HG03060 (cell line): Measurements from ENCODE around the gene KHK.
"Not testable (repeated sequence)": the region's sequence is repeated elsewhere in the genome, so short reads cannot be mapped to it uniquely, and the experiment has no call there.

Experiments used
- ATAC-seq: cut with Tn5 transposase; IDR thresholded peaks from one replicate; pipeline ENCODE4 v1.9.1; 2021; ENCODE audit warnings: low read depth, moderate number of reproducible peaks; ENCODE audit not compliant: unreplicated experiment

KHK gene

DNA sequence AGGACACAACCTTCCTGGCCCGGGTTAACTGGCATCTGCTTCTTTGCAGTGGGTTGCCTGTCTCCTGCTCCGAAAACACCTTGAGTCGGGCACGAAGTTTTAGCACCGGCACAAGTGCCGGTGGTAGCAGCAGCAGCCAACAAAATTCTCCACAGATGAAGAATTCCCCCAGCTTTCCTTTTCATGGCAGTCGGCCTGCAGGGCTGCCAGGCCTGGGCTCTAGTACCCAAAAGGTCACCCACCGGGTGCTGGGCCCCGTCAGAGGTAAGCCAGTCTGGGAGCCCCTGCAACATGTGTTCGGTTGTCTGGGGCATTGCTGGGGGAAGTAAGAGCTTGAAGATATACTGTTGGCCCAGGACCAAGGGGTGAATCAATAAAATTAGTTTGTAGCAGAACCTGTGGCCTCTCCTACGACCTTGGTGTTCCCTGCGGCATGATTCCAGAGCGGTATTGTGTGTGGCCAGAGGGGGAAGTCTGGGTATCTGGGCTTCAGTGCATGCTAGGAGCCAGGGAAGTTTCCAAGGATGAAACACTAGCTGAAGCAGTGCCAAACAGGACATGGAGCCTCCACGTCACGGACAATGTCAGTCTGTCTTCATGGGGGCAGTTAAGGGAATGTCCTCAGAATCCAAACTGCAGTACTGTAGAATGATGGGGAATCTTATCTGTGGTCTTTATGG is 27.3 kb upstream of the KHK start:
- no peak for ATAC-seq

GRCh38 chr2:27060323-27060722 is 26.2 kb upstream of the KHK start:
- ATAC-seq = no peak

GRCh38 chr2:27065128-27065527 is 21.4 kb upstream of the KHK start:
- no peak for ATAC-seq

- ATAC-seq = no peak
These were observed 19.2 kb upstream of the KHK start for GRCh38 chr2:27067385-27067784.

DNA sequence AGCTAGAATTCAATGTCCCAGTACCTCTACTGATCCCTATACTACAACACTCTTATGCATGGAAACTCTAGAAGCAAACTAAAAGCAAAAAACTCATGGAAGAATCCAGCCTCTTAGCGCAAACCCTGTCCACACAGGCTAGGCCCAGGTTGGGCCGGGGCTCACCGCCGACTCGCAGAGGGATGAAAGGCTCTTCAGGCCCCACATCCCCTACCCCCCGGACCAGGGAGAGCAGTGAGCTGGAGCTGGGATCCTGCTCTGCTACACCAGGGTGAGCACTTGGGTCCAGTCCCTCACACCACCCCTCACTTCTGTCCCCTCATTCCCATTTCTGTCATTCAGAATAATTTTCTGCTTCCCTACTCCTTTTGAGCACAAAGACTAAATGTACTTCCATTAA is 17.1 kb upstream of the KHK start:
- ATAC-seq = no peak

DNA sequence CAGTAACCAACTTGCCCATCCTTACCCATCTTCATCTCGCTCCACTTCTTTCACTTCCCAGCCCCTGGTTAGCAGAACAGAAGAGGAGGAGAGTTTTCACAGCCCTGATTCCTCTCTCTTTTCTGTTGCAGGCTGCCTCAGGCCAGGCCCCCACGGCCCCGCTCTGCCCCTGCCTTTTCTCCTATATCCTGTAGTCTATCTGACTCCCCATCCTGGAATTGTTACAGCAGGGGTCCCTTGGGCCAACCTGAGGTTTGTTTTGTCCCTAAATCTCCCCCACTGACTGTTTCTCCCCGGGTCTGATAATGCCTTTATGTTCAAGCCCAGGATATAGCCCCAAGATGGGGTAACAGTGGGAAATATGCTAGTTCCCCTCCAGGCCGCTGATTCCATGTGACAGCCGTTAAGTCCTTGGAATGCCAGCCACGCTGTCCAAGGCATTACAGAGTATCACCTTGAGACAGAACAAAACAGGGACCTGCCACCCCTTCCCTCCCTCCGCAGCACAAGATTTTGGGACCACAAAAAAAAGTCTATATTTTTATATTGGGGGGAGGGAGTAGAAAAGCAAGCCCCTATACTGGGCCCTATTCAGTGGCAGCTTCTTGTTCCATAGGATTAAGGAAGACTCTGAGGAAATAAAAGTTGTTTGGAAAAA is 16.5 kb upstream of the KHK start:
- ATAC-seq = no peak

- peak; percentile 11 for ATAC-seq
These were observed 15.8 kb upstream of the KHK start for GRCh38 chr2:27070653-27071276.

- peak; percentile 51 for ATAC-seq
These were observed 15.1 kb upstream of the KHK start, which contains the start of gene OST4 for GRCh38 chr2:27071277-27071989. TSS of gene OST4 (minus strand) at chr2:27071654.

DNA sequence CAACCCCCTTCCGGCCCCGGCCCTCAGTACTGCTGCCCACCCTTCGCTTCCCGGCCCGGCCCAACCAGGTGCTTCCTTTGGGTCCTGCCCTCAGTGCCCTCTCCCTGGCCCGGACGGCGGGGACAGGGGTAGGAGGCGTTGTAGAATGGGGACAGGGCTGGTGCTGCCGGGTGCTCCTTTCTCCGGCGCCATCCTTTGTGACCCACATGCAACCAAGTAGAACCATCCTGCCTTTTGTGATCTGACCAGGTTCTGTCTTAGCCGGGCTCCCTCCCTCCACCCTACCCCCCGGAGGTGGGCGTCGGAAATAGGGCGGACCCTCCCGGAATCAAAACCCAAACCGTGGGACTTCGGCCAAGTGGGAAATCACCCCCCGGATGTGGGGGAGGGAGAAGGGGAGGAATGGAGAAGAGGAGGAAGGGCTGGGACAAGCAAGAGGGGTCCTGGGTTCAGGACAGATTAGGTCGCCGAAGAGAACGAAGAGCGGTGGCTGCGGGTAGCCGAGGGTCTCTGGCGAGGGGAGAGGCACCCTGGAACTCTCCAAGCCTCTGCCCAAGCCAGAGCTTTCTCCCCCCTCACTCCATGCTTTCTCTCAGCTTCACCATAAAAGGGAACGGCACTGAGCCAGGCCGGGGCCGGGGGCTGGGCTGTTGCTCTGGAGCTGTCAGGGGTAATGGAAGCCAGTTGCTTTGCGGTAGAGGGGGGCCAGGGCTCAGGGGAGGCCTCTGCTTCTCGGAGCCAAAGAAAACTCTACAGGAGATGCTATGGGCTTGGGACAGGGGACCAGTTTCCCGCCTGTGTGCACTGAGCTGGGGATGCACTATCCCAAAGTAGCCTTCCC is 14.4 kb upstream of the KHK start:
- peak; percentile 8 for ATAC-seq

DNA sequence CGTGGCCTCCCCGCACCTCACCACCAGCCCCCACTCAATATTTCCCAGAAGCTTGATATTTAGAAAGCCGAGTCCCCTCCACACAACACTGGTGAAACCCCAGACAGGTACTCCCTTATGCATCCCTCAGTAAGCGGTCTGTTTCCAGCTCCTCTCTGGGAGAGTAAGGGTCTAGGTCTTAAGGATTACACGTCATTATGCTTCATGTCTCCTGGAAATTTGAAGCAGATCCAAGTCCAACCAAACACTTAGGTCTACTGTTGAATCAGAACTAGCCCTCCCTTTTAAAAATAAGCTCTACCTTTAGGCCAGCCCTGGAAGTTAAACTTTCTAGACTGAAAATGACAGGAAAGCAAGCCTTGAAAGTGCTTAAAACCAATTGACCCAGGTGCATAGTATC is 13.7 kb upstream of the KHK start:
- no peak for ATAC-seq

DNA sequence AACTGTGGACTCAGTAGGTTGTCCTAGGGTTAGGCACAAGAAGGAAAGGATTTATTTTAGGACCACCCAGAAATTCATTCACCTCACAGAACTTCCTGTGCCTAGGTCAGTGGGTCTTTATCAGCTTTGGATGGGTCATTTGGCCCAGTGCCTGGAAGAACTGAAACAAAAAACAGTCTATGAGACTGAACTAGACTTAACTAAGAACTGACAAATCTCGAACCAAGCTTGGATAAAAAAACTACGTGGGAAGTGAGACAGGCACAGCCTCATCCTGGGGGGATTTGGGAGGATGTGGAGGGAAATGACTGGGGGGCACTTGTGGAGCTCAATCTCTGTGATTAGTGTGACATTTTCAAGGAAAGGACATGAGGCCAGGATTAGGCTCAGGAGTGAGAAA is 12.8 kb upstream of the KHK start:
- no peak for ATAC-seq

- ATAC-seq = no peak
These were observed 11.6 kb upstream of the KHK start for GRCh38 chr2:27074738-27075565.

DNA sequence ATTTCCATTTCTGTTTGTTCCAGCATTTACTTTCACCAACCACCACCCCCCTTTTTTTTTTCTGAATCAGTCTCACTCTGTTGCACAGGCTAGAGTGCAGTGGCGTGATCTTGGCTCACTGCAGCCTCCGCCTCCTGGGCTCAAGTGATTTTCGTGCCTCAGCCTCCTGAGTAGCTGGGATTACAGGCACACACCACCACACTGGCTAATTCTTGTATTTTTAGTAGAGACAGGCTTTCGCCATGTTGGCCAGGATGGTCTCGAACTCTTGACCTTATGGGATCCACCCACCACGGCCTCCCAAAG is 11.1 kb upstream of the KHK start:
- not testable (repeated sequence) for ATAC-seq

- no peak for ATAC-seq
These were observed 10.2 kb upstream of the KHK start for GRCh38 chr2:27076323-27076722.

GRCh38 chr2:27077231-27077630 is 9.3 kb upstream of the KHK start:
- ATAC-seq = no peak

DNA sequence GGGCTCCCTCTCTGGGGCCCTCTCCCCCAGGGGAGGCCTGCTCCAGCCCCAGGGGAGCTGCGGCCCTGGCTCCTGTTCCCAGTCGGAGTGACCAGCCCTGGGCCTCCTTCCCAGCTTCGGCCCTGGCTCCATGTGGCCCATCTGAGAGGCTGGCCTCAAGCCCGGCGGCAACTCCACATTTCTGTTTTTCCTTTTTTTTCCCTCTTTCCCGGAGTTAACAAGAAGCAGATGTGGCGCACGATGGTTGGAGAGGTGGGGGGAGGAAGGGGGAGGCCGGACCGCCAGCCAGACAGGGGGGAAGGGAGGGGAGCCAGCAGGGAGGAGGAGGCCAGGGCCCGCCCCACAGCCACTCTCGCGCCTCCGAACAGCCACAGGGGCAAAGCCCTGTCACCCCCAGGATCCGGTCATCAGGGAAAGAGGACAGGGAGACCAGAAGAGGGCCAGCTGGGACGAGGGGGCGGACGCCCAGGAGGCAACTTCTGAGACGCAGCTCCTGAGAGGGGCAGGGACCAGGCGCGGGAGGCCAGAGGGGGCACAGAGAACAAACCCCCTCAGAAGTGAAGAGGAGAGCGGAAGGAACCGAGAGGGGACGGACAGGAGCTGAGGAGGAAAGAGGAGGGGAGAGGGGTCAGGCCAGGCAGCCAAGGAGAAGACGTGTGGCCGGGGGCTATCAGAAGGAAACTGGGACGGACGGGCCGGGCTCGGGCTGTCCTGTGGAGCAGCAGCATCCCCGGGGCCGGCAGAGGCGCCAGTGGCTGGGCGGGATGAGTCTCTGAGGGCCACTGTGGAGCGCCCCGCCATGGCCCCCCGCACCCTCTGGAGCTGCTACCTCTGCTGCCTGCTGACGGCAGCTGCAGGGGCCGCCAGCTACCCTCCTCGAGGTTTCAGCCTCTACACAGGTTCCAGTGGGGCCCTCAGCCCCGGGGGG is 8.0 kb upstream of the KHK start, which contains the start of gene EMILIN1:
Gene EMILIN1, plus strand, starts transcription at position 349 of the 928 bp plus-strand sequence. Its CDS starts 451 bp downstream, at position 800.
- ATAC-seq = no peak

DNA sequence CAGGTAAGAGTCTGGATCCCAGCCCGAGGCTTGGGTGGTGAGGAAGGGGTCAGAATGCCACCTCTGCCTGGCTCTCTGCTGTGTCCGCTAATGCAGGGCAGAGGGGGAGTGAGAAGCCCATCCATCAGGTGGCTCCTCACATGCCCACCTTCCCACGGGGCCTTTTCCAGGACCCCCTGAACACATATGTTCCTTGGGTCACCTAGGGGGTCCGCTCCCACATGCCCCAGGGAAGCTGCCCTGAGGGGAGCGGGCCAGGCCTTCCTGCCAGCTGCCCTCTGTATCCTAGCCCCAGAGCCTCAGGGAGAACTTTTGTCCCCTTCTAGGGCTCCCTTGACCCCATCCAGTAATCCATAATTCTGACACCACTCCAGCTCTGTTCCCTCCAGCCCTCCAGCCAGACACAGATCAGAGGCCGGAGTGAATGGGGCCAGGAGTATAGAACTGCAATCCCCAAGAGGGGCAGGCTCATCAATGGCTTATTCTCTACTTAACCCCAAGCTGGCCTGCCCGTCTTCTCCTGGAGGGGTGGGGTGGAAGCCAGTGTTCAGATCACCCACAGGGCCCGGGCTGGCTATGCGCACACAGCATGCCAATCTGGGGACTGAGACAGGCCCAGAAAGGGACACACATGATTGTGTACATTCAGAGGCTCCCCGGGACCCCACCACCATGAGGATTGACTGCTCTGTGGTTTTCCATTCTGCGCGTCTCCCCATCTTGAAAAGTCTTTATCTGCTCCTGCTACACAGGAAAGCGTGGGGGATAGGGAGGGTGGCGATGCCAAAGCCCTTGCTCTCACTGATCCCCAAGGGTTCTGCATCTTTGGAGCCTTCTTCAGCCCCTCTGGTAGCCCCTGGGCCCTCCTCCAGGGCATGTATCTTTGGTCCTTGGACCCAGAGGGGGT is 7.1 kb upstream of the KHK start:
- ATAC-seq = no peak

DNA sequence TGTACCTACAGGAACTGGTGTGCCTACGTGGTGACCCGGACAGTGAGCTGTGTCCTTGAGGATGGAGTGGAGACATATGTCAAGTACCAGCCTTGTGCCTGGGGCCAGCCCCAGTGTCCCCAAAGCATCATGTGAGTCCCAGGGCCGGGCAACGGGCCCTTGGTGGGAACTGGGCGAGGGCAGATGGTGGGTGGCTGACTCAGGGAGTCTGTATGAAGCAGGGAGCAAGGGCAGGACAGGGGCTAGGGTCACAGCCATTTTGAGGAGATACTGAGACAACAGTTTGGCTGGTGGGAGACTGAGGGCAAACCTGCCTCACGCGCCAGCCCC is 6.5 kb upstream of the KHK start:
- ATAC-seq = no peak
